WTC11 (cell line): ENCODE measurements around the gene ARHGDIG. TPM values are rescaled to one million over a fixed set of nuclear protein-coding genes. Genes with fewer than 3 reads are reported as not detected.

Source experiments
- ATAC-seq: fragments of 200-7000 bp; cut with Tn5 transposase; 2 replicates; pipeline ENCODE4 v1.10.0; 2021; ENCODE audit warnings: mild to moderate bottlenecking, moderate library complexity
- CTCF ChIA-PET: fragments of 300-600 bp; sonication (Branson Sonifier 250); formaldehyde crosslinking; loops from one replicate; lab custom pipeline; 2021; ENCODE audit warnings: antibody characterized with exemption; lab: Charles Lee
- POLR2A ChIA-PET: fragments of 350-600 bp; sonication (Branson Sonifier 250); formaldehyde crosslinking; loops from one replicate; lab custom pipeline; 2021; ENCODE audit warnings: antibody characterized with exemption; lab: Charles Lee
- DNase-seq: peaks from one replicate; pipeline ENCODE4 v3.0.0; 2021; ENCODE audit warnings: low spot score
- H3K27ac Mint-ChIP-seq: 2 replicates; pipeline ENCODE4 v1.8.0; 2021; ENCODE audit warnings: mixed read lengths
- H3K27me3 Mint-ChIP-seq: 2 replicates; pipeline ENCODE4 v1.8.0; 2021; ENCODE audit warnings: low read depth, mild to moderate bottlenecking, moderate library complexity, mixed read lengths
- H3K36me3 Mint-ChIP-seq: 2 replicates; pipeline ENCODE4 v1.8.0; 2021; ENCODE audit warnings: mixed read lengths
- H3K4me1 Mint-ChIP-seq: 2 replicates; pipeline ENCODE4 v1.8.0; 2022; ENCODE audit warnings: mixed read lengths
- H3K4me3 Mint-ChIP-seq: 2 replicates; pipeline ENCODE4 v1.8.0; 2021; ENCODE audit warnings: mild to moderate bottlenecking, moderate library complexity, mixed read lengths
- H3K9me3 Mint-ChIP-seq: 2 replicates; pipeline ENCODE4 v1.8.0; 2021; ENCODE audit warnings: mixed read lengths
- CDX4 ChIP-seq: fragments of 250-450 bp; sonication (Bioruptor Pico); IDR thresholded peaks from 2 replicates; pipeline ENCODE4 v1.9.0; 2021; ENCODE audit warnings: moderate library complexity, mild to moderate bottlenecking, inconsistent platforms, borderline replicate concordance
- CREB1 ChIP-seq: sonication (generic); formaldehyde crosslinking; IDR thresholded peaks from 2 replicates; pipeline ENCODE4 v1.8.0; 2023; ENCODE audit warnings: mild to moderate bottlenecking, missing genetic modification reagents
- ESRRA ChIP-seq: sonication (generic); formaldehyde crosslinking; IDR thresholded peaks from 2 replicates; pipeline ENCODE4 v1.8.1; 2022; ENCODE audit warnings: mild to moderate bottlenecking, missing genetic modification reagents, borderline replicate concordance
- GABPB1 ChIP-seq: sonication (generic); formaldehyde crosslinking; IDR thresholded peaks from 2 replicates; pipeline ENCODE4 v1.8.1; 2023; ENCODE audit warnings: mild to moderate bottlenecking, missing genetic modification reagents
- HMGA2 ChIP-seq: fragments of 250-450 bp; sonication (Bioruptor Pico); IDR thresholded peaks from 2 replicates; pipeline ENCODE4 v1.4.0; 2021; ENCODE audit warnings: mild to moderate bottlenecking, moderate library complexity
- KAT7 ChIP-seq: sonication (generic); formaldehyde crosslinking; IDR thresholded peaks from 2 replicates; pipeline ENCODE4 v1.8.1; 2023; ENCODE audit warnings: missing genetic modification reagents, mild to moderate bottlenecking, borderline replicate concordance
- NFE2L1 ChIP-seq: sonication (generic); formaldehyde crosslinking; IDR thresholded peaks from 2 replicates; pipeline ENCODE4 v1.8.1; 2023; ENCODE audit warnings: missing genetic modification reagents
- NFYB ChIP-seq: sonication (generic); formaldehyde crosslinking; conservative IDR thresholded peaks from 2 replicates; pipeline ENCODE4 v1.8.0; 2022; ENCODE audit warnings: low read depth, missing genetic modification reagents
- NR2C2 ChIP-seq: sonication (generic); formaldehyde crosslinking; IDR thresholded peaks from 2 replicates; pipeline ENCODE4 v1.8.0; 2022; ENCODE audit warnings: mild to moderate bottlenecking, missing genetic modification reagents
- PRRX2 ChIP-seq: fragments of 250-450 bp; sonication (Bioruptor Pico); IDR thresholded peaks from 2 replicates; pipeline ENCODE4 v1.8.0; 2021; ENCODE audit warnings: mild to moderate bottlenecking
- RORB ChIP-seq: fragments of 250-450 bp; sonication (Bioruptor Pico); IDR thresholded peaks from 2 replicates; pipeline ENCODE4 v1.9.0; 2021; ENCODE audit warnings: mild to moderate bottlenecking
- SMAD3 ChIP-seq: sonication (generic); formaldehyde crosslinking; IDR thresholded peaks from 2 replicates; pipeline ENCODE4 v1.8.0; 2022; ENCODE audit warnings: missing genetic modification reagents, mild to moderate bottlenecking, borderline replicate concordance
- SMAD4 ChIP-seq: sonication (generic); formaldehyde crosslinking; IDR thresholded peaks from 2 replicates; pipeline ENCODE4 v1.8.0; 2022; ENCODE audit warnings: mild to moderate bottlenecking, missing genetic modification reagents
- SP1 ChIP-seq: sonication (generic); formaldehyde crosslinking; conservative IDR thresholded peaks from 2 replicates; pipeline ENCODE4 v1.8.1; 2022; ENCODE audit warnings: missing genetic modification reagents
- TCF7 ChIP-seq: sonication (generic); formaldehyde crosslinking; IDR thresholded peaks from 2 replicates; pipeline ENCODE4 v1.8.0; 2022; ENCODE audit warnings: mild to moderate bottlenecking, low read depth, missing genetic modification reagents, moderate library complexity
- USF2 ChIP-seq: sonication (generic); formaldehyde crosslinking; IDR thresholded peaks from 2 replicates; pipeline ENCODE4 v1.8.1; 2023; ENCODE audit warnings: mild to moderate bottlenecking, missing genetic modification reagents, moderate library complexity
- ZBTB21 ChIP-seq: sonication (generic); formaldehyde crosslinking; IDR thresholded peaks from 2 replicates; pipeline ENCODE4 v1.8.1; 2023; ENCODE audit warnings: mild to moderate bottlenecking, missing genetic modification reagents, borderline replicate concordance
- ZNF232 ChIP-seq: sonication (generic); formaldehyde crosslinking; IDR thresholded peaks from 2 replicates; pipeline ENCODE4 v1.8.0; 2022; ENCODE audit warnings: mild to moderate bottlenecking, missing genetic modification reagents
- ZNF263 ChIP-seq: sonication (generic); formaldehyde crosslinking; IDR thresholded peaks from 2 replicates; pipeline ENCODE4 v1.8.1; 2022; ENCODE audit warnings: low read depth, mild to moderate bottlenecking, moderate library complexity, missing genetic modification reagents
- total RNA-seq: library from RNA; stranded (reverse); gene quantifications from 3 replicates; pipeline ENCODE4 v1.2.3, GENCODE V29; 2021
- TF ChIP-seq, protein P1 (sequence below): sonication (generic); formaldehyde crosslinking; IDR thresholded peaks from 2 replicates; pipeline ENCODE4 v1.8.0; 2022; ENCODE audit warnings: mild to moderate bottlenecking, missing genetic modification reagents
- TF ChIP-seq, protein P2 (sequence below): fragments of 250-450 bp; sonication (Bioruptor Pico); conservative IDR thresholded peaks from 2 replicates; pipeline ENCODE4 v1.9.0; 2021; ENCODE audit warnings: mild to moderate bottlenecking
- TF ChIP-seq, protein P3 (sequence below): sonication (generic); formaldehyde crosslinking; IDR thresholded peaks from 2 replicates; pipeline ENCODE4 v1.8.0; 2023; ENCODE audit warnings: missing genetic modification reagents
- TF ChIP-seq, protein P4 (sequence below): sonication (generic); formaldehyde crosslinking; IDR thresholded peaks from 2 replicates; pipeline ENCODE4 v1.8.0; 2022; ENCODE audit warnings: mild to moderate bottlenecking, missing genetic modification reagents
- TF ChIP-seq, protein P5 (sequence below): fragments of 250-450 bp; sonication (Bioruptor Pico); IDR thresholded peaks from 2 replicates; pipeline ENCODE4 v1.9.0; 2021; ENCODE audit warnings: mild to moderate bottlenecking
- TF ChIP-seq, protein P6 (sequence below): fragments of 250-450 bp; sonication (Bioruptor Pico); IDR thresholded peaks from 2 replicates; pipeline ENCODE4 v1.8.0; 2021; ENCODE audit warnings: mild to moderate bottlenecking
- TF ChIP-seq, protein P7 (sequence below): sonication (generic); formaldehyde crosslinking; conservative IDR thresholded peaks from 2 replicates; pipeline ENCODE4 v1.8.1; 2022; ENCODE audit warnings: mild to moderate bottlenecking, missing genetic modification reagents

The ARHGDIG gene
- total RNA-seq, 1 experiment from 2014 or later: 4.0 TPM

DNA sequence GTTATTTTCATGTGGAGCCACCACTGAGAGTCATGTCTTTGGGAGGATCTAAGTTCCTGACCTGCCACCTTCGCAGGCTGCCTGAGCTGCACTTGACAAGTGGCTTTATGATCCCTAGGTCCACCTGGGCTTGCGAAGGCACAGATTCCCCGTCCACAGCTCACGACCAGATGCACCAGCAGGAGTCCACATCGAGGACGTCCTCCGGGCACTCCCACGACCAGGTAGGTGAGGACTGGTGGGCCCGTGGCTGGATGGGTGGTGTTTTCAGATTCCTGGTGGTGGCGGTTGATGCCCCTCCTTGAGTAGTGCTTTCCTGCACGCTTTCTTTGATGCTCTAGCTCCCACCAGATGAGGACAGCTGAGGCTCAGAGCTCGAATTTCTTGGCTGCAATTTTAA lies 31.0 kb upstream of the ARHGDIG start:
- no peaks in the 10 kb centered on the region for H3K9me3 Mint-ChIP-seq
- no peaks in the 10 kb centered on the region for H3K4me1 Mint-ChIP-seq
- TF ChIP-seq KAT7 (CRISPR knock-in tag) (no peak), ZNF263 (no peak), CREB1 (no peak), NFE2L1 (CRISPR knock-in tag) (no peak), ZNF232 (no peak)
- TF ChIP-seq, protein P1, sequence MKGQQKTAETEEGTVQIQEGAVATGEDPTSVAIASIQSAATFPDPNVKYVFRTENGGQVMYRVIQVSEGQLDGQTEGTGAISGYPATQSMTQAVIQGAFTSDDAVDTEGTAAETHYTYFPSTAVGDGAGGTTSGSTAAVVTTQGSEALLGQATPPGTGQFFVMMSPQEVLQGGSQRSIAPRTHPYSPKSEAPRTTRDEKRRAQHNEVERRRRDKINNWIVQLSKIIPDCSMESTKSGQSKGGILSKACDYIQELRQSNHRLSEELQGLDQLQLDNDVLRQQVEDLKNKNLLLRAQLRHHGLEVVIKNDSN (CRISPR knock-in tag): no peak
- TF ChIP-seq, protein P2, sequence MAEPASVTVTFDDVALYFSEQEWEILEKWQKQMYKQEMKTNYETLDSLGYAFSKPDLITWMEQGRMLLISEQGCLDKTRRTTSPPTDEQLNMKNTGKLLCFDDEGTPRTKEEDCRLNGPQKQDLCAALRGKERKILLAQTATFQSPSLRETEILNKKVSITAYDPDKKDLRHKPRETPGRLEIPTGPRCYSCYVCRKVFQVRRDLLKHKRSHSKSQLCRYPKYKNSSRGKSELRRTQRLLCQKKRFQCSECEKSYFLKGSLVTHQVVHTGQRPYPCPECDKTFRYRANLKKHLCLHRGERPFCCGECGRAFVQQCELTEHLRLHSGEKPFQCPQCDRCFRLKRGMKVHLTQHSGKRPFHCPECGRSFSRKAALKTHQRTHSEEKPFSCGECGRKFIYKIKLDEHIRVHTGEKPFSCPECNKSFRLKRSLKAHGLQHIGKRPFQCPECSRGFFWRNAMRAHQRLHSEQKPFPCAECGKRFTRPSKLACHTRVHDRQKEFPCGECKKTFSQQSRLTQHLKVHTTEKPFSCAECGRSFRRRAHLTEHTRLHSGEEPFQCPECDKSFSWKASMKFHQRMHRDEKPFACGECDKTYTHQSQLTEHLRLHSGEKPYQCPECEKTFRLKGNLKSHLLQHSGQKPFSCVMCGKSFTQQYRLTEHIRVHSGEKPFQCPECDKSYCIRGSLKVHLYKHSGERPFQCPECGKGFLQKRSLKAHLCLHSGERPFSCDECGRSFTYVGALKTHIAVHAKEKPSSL (CRISPR knock-in tag): no peak
- CTCF ChIA-PET: interaction anchor here (1.0 kb wide), 1 partner anchor 103 kb away, joined by 3 read pairs; the partner anchor contains the start of gene AXIN1
- peaks cover 18% of the 10 kb centered on the region for H3K36me3 Mint-ChIP-seq
- no peaks in the 10 kb centered on the region for H3K27me3 Mint-ChIP-seq
- no peak overlapping the region for H3K4me3 Mint-ChIP-seq
- DNase-seq: no peak
- POLR2A ChIA-PET: no interaction called here
- no peak for ATAC-seq
- no peak overlapping the region for H3K27ac Mint-ChIP-seq

DNA sequence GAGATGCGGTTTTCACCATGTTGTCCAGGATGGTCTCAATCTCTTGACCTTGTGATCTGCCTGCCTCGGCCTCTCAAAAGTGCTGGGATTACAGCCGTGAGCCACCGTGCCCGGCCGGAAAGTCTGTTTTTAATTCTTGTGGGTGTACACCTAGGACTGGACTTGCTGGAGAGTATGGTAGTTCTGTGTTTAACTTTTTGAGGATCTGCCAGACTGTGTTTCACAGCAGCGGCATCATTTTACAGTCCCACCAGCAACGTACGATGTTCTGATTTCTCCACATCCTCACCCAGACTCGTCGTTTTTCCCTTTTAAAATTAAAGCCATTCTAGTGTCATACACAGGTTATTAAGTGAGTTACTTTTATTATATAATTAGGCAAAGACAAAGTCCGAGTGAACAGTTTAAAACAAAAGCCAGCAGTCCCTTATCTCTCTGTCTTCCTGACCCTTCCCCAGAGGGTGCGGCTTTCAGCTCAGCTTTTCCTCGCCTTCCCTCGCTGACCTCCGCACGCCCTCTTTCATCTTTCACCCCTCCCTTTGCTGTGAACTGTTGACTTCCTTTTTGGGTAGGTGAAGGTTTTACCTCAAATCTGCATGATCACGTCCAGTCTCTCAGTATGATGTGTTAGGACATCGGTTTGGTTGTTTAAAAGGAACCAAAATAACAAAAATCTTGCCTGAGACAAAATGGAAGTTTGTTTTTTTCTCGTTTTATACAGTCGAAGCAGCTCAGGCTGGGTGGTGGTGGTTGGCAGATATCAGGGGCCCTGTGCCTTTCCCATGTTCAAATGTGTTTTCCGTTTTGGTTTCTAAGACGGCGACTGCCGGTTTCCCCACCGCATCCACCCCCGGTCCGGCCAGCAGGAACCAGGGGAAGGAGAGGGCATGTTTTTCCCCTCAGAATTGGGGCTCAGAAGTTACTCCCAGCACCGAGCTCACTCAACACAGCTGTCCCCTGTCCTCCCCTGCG lies 27.7 kb upstream of the ARHGDIG start:
- POLR2A ChIA-PET: no interaction called here
- ATAC-seq (no peak), DNase-seq (no peak)
- CTCF ChIA-PET: interaction anchor here (0.7 to 1.3 kb wide), 2 partner anchors 57 to 135 kb away, joined by 3 to 4 read pairs; no protein-coding TSS in a partner anchor
- H3K9me3 Mint-ChIP-seq: no peaks in the 10 kb centered on the region
- TF ChIP-seq, protein P3, sequence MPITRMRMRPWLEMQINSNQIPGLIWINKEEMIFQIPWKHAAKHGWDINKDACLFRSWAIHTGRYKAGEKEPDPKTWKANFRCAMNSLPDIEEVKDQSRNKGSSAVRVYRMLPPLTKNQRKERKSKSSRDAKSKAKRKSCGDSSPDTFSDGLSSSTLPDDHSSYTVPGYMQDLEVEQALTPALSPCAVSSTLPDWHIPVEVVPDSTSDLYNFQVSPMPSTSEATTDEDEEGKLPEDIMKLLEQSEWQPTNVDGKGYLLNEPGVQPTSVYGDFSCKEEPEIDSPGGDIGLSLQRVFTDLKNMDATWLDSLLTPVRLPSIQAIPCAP: no peak
- no peak for TF ChIP-seq ZNF232
- TF ChIP-seq ZBTB21 (CRISPR knock-in tag): no peak
- no peak for TF ChIP-seq PRRX2
- TF ChIP-seq, protein P4, sequence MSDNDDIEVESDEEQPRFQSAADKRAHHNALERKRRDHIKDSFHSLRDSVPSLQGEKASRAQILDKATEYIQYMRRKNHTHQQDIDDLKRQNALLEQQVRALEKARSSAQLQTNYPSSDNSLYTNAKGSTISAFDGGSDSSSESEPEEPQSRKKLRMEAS: no peak
- TF ChIP-seq, protein P5, sequence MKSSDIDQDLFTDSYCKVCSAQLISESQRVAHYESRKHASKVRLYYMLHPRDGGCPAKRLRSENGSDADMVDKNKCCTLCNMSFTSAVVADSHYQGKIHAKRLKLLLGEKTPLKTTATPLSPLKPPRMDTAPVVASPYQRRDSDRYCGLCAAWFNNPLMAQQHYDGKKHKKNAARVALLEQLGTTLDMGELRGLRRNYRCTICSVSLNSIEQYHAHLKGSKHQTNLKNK: no peak
- TF ChIP-seq, protein P6, sequence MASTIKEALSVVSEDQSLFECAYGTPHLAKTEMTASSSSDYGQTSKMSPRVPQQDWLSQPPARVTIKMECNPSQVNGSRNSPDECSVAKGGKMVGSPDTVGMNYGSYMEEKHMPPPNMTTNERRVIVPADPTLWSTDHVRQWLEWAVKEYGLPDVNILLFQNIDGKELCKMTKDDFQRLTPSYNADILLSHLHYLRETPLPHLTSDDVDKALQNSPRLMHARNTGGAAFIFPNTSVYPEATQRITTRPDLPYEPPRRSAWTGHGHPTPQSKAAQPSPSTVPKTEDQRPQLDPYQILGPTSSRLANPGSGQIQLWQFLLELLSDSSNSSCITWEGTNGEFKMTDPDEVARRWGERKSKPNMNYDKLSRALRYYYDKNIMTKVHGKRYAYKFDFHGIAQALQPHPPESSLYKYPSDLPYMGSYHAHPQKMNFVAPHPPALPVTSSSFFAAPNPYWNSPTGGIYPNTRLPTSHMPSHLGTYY (CRISPR knock-in tag): no peak
- TF ChIP-seq SP1: no peak
- no peak for TF ChIP-seq GABPB1 (CRISPR knock-in tag)
- H3K4me1 Mint-ChIP-seq: no peaks in the 10 kb centered on the region
- H3K4me3 Mint-ChIP-seq: no peak overlapping the region
- no peaks in the 10 kb centered on the region for H3K27me3 Mint-ChIP-seq
- H3K36me3 Mint-ChIP-seq: peaks cover 31% of the 10 kb centered on the region
- peak overlapping the region; percentile 95; the same call in 1 of the 2 replicates for H3K27ac Mint-ChIP-seq

GRCh38 chr16:253833-254232 lies 26.6 kb upstream of the ARHGDIG start:
- TF ChIP-seq RORB (CRISPR knock-in tag) (no peak), SMAD3 (CRISPR knock-in tag) (no peak), TCF7 (no peak), NR2C2 (CRISPR knock-in tag) (no peak), NFYB (CRISPR knock-in tag) (no peak), ESRRA (CRISPR knock-in tag) (no peak), HMGA2 (no peak), USF2 (no peak), CDX4 (no peak), SMAD4 (CRISPR knock-in tag) (no peak)
- TF ChIP-seq, protein P7, sequence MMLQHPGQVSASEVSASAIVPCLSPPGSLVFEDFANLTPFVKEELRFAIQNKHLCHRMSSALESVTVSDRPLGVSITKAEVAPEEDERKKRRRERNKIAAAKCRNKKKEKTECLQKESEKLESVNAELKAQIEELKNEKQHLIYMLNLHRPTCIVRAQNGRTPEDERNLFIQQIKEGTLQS (CRISPR knock-in tag): no peak
- H3K36me3 Mint-ChIP-seq: peaks cover 33% of the 10 kb centered on the region
- H3K4me3 Mint-ChIP-seq: no peak overlapping the region
- H3K27ac Mint-ChIP-seq: no peak overlapping the region
- ChIA-PET CTCF (interaction anchor here (0.9 kb wide), 1 partner anchor 147 kb away, joined by 4 read pairs; no protein-coding TSS in a partner anchor), POLR2A (no interaction called here)
- ATAC-seq (no peak), DNase-seq (no peak)
- no peaks in the 10 kb centered on the region for H3K4me1 Mint-ChIP-seq
- no peaks in the 10 kb centered on the region for H3K9me3 Mint-ChIP-seq
- H3K27me3 Mint-ChIP-seq: no peaks in the 10 kb centered on the region
